Activated naive CD8-positive, alpha-beta T cell (primary cell): ENCODE measurements around the gene SHISA3.

ENCODE experiments used
- H3K27ac Mint-ChIP-seq: one replicate; pipeline ENCODE4 v1.8.0; 2021; ENCODE audit warnings: mixed read lengths
- H3K27me3 Mint-ChIP-seq: one replicate; pipeline ENCODE4 v1.8.0; 2021; ENCODE audit warnings: mixed read lengths
- H3K36me3 Mint-ChIP-seq: one replicate; pipeline ENCODE4 v1.8.0; 2021; ENCODE audit warnings: mixed read lengths
- H3K4me1 Mint-ChIP-seq: one replicate; pipeline ENCODE4 v1.8.0; 2021; ENCODE audit warnings: low read depth, mixed read lengths
- H3K4me3 Mint-ChIP-seq: one replicate; pipeline ENCODE4 v1.8.0; 2021; ENCODE audit warnings: mild to moderate bottlenecking, mixed read lengths
- H3K9me3 Mint-ChIP-seq: one replicate; pipeline ENCODE4 v1.8.0; 2021; ENCODE audit warnings: low read depth, mixed read lengths

Gene SHISA3

DNA sequence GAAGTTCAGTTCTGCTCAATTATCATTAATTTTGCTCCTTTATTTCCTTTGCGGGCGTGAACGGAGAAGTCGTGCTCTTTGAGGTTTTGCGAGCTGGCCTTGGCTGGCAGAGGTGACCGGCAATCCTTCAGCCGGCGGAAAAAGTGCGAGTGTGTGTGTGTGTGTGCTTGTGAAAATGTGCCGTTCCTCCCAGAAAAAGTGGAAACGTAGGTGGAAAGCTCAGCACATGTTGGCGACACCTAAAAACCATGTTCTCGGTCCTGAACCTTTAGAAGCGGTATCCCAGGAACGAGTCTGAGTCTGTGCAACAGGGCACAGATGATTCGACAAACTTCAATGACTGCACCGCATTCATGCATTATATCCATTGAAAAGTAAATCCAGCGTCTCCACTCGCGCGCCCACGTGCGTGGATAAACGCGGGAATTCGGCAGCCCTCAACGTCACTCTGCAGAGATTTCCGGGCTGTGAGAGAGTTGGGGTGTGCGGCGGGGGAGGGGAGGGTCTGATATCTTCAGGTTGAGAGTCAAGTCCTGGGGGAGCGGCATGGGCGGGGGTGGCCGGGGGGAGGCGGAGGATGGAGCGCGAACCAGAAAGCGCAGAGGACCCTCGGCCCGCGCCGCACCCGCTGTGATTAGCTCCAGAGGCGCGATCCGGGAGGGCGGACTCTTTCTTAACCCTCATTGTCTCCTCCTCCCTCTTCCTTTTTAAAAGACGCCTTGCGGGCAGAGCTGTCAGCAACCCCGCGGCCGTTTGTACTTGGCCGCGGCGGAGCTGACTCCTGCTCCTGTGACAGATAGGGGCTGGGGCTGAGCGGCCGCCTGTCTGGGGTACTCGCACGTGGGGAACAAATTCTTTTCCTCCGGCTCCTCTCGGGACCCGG is at the start of gene SHISA3:
Gene SHISA3 (plus strand): TSS at position 737 of the 883 bp plus-strand sequence. CDS start 569 bp downstream, outside the sequence.
- H3K4me3 Mint-ChIP-seq = peak within 1 kb of the TSS; percentile 89
- H3K27me3 Mint-ChIP-seq = peaks cover 28% of the 10 kb centered on the region
- H3K27ac Mint-ChIP-seq = no peak within 1 kb of the TSS
- no peaks in the 10 kb centered on the region for H3K36me3 Mint-ChIP-seq
- H3K9me3 Mint-ChIP-seq = no peaks in the 10 kb centered on the region
- peaks cover 26% of the 10 kb centered on the region for H3K4me1 Mint-ChIP-seq

DNA sequence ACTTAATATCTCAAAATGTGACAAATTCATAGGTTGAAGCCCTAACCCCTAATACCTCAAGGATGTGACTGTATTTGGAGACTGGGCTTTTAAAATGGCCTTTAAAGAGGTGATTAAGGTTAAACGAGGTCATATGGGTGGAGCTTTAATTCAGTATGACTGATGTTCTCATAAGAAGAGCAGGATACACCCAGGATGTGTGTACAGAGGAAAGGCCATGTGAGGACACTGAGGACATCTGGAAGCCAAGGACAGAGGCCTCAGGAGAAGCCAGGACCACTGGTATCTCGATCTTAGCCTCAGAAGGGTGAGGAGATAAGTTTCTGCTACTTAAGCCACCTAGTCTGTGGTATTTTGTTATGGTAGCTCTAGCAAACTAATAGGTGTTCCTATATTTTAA is 49.0 kb upstream of the SHISA3 start:
- no peaks in the 10 kb centered on the region for H3K36me3 Mint-ChIP-seq
- H3K4me3 Mint-ChIP-seq = no peak overlapping the region
- no peak overlapping the region for H3K27ac Mint-ChIP-seq
- H3K27me3 Mint-ChIP-seq = peaks cover 8% of the 10 kb centered on the region
- no peaks in the 10 kb centered on the region for H3K4me1 Mint-ChIP-seq
- no peaks in the 10 kb centered on the region for H3K9me3 Mint-ChIP-seq

DNA sequence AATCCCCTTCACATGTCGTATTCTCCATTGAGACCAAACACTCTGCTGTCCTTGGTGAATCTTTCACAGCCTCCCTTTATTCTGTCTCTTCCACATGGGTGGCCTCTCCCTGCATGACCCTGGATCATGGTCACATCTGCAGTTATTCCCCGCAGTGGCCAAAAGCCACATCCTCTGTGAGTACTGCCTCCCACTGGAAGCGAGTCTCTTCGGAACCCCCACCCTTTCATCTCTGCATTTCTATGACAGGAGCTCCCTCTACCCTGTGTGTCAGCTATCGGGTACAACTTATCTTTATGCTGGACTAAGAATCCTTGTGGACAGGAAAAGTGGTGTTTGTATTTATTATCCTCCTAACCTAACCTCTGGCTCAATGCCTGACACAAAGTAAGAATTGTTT is 48.6 kb upstream of the SHISA3 start:
- Mint-ChIP-seq H3K27me3 (peaks cover 8% of the 10 kb centered on the region), H3K9me3 (no peaks in the 10 kb centered on the region), H3K4me3 (no peak overlapping the region), H3K4me1 (no peaks in the 10 kb centered on the region), H3K27ac (no peak overlapping the region), H3K36me3 (no peaks in the 10 kb centered on the region)

DNA sequence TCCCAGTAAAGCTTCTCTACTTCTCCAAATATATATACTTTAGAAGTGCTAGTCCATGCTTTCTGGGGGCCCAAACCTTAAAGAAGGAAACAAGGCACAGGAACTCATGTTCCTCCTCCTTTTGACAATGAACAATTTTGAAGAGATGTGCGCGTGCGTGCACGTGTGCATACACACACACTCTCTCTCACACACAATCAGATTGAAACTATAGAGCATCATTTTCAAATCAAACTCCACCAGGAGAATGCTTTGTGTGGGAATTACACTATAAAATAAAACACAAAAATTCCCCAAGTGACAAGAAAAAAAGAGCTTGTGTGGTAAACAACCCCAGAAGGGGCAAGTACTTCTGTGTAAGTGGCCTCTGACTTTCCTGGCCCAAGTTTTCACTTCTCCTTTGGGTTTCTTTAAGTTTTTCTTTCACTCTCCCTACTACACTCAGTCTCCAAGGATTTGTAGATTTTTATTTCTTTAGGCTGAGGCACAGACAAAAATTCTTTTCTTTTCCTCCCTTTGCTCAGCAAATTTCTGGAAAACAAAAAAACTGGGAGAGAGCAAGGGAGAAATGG is 46.6 kb upstream of the SHISA3 start:
- Mint-ChIP-seq H3K4me3 (no peak overlapping the region), H3K4me1 (no peaks in the 10 kb centered on the region), H3K27ac (no peak overlapping the region), H3K36me3 (no peaks in the 10 kb centered on the region), H3K27me3 (peaks cover 12% of the 10 kb centered on the region), H3K9me3 (no peaks in the 10 kb centered on the region)

DNA sequence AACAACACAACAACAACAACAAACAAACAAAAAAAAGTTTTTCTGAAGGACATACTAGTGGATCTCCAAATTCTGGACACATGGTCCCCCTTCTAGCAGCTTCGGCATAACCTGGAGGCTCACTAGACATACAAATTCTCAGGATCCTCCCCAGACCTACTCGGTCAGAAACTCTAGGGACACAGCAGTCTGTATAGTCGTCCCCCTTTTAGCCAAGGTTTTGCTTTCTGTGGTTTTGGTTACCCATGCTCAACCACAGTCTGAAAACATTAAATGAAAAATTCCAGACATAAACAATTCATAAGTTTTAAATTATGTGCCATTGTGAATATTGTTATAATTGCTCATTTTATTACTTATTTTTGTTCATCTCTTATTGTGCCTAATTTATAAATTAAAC is 45.2 kb upstream of the SHISA3 start:
- Mint-ChIP-seq H3K27me3 (peaks cover 22% of the 10 kb centered on the region), H3K4me1 (no peaks in the 10 kb centered on the region)

DNA sequence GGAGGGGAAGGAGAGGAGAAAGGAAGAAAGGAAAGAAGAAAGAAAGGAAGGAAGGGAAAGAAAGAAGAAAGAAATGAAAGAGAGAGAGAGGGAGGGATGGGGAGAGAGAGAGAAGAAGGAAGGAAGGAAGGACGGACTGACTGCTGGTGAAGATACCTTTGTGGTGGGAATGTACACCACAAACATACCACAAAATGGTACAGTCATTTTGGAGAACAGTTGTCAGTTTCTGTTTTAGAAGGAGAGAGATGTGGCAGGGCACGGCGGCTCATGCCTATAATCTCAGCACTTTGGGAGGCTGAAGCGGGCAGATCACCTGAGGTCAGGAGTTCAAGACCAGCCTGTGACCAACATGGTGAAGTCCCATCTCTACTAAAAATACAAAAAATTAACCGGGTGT is 40.0 kb upstream of the SHISA3 start:
- H3K27me3 Mint-ChIP-seq = peaks cover 24% of the 10 kb centered on the region
- H3K9me3 Mint-ChIP-seq = no peaks in the 10 kb centered on the region
- H3K36me3 Mint-ChIP-seq = no peaks in the 10 kb centered on the region
- no peak overlapping the region for H3K4me3 Mint-ChIP-seq
- H3K4me1 Mint-ChIP-seq = no peaks in the 10 kb centered on the region
- H3K27ac Mint-ChIP-seq = no peak overlapping the region

More for the DNA sequence above, 45.2 kb upstream of the SHISA3 start:
- Mint-ChIP-seq H3K27ac (no peak overlapping the region), H3K9me3 (no peaks in the 10 kb centered on the region), H3K4me3 (no peak overlapping the region), H3K36me3 (no peaks in the 10 kb centered on the region)

DNA sequence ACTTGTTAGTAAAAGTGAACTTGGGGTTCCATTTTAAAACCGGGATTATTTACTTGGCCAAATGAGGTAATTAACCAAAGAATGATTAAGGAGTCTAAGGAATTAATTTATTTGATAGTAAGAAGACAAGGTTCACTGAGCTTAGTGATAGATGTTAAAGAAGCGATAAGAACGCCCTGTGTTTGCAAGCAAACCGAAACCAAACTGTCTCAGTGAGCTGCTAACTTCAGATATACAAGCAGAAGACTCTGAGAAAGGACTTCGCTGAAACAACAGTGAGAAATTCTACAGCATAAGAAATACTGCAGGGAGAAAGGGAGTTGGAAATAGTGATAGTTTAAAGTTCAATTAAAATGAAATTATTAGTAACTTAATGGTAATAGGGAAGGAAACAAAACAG is 37.6 kb upstream of the SHISA3 start:
- Mint-ChIP-seq H3K27ac (no peak overlapping the region), H3K27me3 (peaks cover 21% of the 10 kb centered on the region), H3K9me3 (peaks cover 7% of the 10 kb centered on the region), H3K4me1 (no peaks in the 10 kb centered on the region), H3K36me3 (no peaks in the 10 kb centered on the region), H3K4me3 (no peak overlapping the region)

DNA sequence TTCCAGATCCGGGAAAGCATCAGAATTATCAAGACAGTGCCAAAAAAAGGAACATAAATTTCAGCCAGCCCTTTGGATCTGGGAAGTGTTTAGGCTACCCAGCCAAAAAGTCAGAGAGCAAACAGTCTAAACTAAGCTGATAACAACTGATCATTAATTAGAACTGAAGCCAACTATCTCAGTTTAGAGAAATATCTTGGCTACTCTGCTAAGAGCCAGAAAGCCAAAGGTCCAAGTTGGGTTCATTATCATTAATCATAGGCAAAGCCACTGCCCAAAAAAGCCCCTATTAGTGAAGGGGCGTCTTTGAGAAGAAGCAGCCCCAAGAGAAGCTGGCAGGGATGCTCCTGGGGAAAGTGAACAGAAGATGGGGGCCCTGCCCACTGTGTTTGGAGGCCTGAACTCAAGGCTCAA is 37.0 kb upstream of the SHISA3 start:
- H3K36me3 Mint-ChIP-seq = no peaks in the 10 kb centered on the region
- no peak overlapping the region for H3K27ac Mint-ChIP-seq
- peaks cover 21% of the 10 kb centered on the region for H3K27me3 Mint-ChIP-seq
- H3K4me3 Mint-ChIP-seq = no peak overlapping the region
- peaks cover 7% of the 10 kb centered on the region for H3K9me3 Mint-ChIP-seq
- H3K4me1 Mint-ChIP-seq = no peaks in the 10 kb centered on the region

DNA sequence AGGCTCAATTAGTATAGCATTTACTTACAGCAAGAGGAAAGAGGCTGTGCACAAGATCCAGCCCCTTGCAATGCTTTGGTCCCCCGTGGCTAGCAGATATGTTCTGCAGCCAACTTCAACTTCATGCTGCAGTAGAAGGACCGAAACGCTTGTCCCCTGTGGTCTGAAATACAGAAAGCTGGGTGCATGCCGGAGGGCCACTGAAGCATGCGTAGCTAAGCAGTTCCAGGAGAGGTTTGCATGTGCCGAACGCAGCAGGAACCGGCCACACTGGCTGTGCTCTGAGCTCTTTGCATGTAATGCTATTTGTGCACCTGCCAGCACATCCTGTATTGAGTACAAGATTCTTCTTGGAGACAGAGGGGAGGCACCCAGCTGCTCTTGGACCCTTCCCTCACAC is 35.8 kb upstream of the SHISA3 start:
- H3K36me3 Mint-ChIP-seq = no peaks in the 10 kb centered on the region
- peaks cover 11% of the 10 kb centered on the region for H3K27me3 Mint-ChIP-seq
- no peak overlapping the region for H3K4me3 Mint-ChIP-seq
- H3K27ac Mint-ChIP-seq = no peak overlapping the region
- H3K9me3 Mint-ChIP-seq = peaks cover 7% of the 10 kb centered on the region
- no peaks in the 10 kb centered on the region for H3K4me1 Mint-ChIP-seq

DNA sequence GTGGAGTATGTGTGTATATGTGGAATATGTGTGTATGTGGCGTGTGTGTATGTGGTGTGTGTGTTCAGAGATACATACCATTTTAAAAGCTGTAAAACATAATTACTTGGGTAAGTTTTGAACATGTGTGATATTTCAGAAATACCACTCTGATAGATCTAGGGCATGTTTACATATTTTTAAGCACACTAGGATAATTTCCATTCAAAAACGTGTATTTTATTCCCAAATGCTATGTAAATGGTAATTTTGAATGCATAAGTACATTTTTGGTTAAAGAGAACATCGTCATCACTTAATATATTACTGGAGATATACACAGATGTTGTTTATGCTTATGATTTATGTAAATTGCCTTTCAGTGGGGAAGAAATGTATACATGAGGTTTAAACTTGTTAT is 34.7 kb upstream of the SHISA3 start:
- H3K4me1 Mint-ChIP-seq = no peaks in the 10 kb centered on the region
- H3K4me3 Mint-ChIP-seq = no peak overlapping the region
- H3K27me3 Mint-ChIP-seq = peaks cover 14% of the 10 kb centered on the region
- no peak overlapping the region for H3K27ac Mint-ChIP-seq
- peaks cover 7% of the 10 kb centered on the region for H3K9me3 Mint-ChIP-seq
- H3K36me3 Mint-ChIP-seq = no peaks in the 10 kb centered on the region

DNA sequence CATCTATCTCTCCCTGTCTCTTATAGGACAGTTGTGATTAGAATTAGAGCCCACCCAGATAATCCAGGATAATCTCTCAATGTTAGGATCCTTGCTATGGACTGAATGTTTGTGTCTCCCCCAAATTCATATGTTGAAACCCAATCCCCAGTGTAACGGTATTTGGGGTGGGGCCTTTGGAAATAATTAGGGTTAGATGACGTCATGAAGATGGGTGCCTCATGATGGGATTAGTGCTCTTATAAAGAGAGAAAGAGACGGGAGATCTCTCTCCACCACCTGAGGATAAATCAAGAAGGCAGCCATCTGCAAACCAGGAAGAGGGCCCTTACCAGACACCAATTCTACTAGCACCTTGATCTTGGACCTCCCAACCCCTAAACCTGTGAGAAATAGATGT is 33.7 kb upstream of the SHISA3 start:
- no peaks in the 10 kb centered on the region for H3K4me1 Mint-ChIP-seq
- peaks cover 7% of the 10 kb centered on the region for H3K9me3 Mint-ChIP-seq
- H3K27ac Mint-ChIP-seq = no peak overlapping the region
- H3K4me3 Mint-ChIP-seq = no peak overlapping the region
- peaks cover 9% of the 10 kb centered on the region for H3K27me3 Mint-ChIP-seq
- H3K36me3 Mint-ChIP-seq = no peaks in the 10 kb centered on the region

DNA sequence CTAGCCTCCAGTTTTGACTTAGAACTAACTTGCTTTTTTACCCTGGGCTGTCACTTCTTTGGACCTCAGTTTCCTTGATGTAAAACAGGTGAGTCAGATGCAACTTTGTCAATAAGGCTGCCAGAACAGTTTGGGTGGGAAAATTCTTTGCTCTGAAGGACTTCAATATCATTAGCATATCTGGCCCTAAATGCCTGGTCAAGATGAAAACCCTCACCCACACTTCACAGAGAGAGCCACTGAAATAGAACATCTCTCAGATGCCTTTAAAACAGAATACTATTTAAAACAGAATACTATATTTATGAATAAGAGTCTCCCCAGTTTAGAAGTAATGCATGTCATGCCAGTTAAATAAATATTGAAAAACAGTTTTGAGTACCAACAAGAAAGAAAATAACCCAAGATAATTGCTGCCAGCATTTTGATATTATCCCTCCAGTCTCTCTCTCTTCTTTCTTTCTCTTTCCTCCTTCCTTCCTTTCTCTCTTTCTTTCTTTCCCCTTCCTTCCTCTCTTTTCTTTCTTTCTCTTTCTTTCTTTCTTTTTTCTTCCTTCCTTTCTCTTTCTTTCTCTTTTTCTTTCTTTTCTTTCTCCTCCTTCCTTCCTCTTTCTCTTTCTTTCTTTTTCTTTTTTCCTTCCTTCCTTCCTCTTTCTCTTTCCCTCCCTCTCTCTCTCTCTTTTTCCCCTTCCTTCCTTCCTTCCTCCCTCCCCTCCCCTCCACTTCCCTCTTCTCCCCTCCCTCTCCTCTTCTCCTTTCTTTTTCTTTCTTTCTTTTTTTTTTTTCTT is 32.8 kb upstream of the SHISA3 start:
- Mint-ChIP-seq H3K36me3 (no peaks in the 10 kb centered on the region), H3K4me1 (no peaks in the 10 kb centered on the region), H3K9me3 (peaks cover 7% of the 10 kb centered on the region), H3K27me3 (peaks cover 7% of the 10 kb centered on the region), H3K4me3 (no peak overlapping the region), H3K27ac (no peak overlapping the region)

DNA sequence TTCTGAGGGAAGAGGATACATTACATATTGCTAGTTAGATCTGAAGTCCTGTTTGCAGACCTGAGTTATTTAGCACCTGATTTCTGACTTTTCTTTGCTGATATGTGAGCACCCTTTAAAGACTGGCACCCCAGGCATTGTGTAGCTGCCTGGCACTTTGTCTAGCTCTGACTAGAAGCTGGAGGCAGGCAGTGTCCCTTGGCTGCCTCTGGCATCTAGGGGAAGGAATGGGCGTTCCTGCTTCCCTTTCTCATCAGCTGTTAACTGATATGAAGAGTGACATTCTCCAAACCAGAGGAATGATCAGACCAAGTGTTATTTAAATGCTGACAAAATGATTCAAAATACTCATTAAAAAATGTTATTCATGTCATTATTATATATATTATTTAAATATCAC is 30.3 kb upstream of the SHISA3 start:
- Mint-ChIP-seq H3K9me3 (peaks cover 7% of the 10 kb centered on the region), H3K4me1 (no peaks in the 10 kb centered on the region), H3K36me3 (no peaks in the 10 kb centered on the region), H3K27ac (no peak overlapping the region), H3K27me3 (peaks cover 7% of the 10 kb centered on the region), H3K4me3 (no peak overlapping the region)

DNA sequence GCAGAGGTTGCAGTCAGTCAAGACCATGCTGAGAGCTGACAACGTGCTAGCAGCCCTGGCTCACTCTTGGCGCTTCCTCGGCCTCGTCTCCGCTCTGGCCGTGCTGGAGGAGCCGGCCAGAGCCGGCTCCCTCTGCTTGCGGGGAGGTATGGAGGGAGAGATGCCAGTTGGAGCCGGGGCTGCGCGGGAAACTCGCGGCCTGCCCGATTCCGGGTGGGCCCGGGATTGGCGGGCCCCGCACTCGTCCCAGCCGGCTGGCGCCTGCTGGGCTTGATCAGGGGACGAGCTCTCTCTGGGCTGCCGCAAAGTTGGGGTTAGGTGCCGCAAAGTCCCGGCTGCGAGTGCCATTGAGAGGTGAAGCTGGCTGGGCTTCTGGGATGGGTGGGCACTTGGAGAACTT is 27.8 kb upstream of the SHISA3 start:
- Mint-ChIP-seq H3K27me3 (peaks cover 7% of the 10 kb centered on the region), H3K36me3 (no peaks in the 10 kb centered on the region)

More for the DNA sequence above, 27.8 kb upstream of the SHISA3 start:
- no peaks in the 10 kb centered on the region for H3K9me3 Mint-ChIP-seq
- no peaks in the 10 kb centered on the region for H3K4me1 Mint-ChIP-seq
- H3K4me3 Mint-ChIP-seq = no peak overlapping the region
- no peak overlapping the region for H3K27ac Mint-ChIP-seq
